Activated CD4-positive, alpha-beta T cell treated with anti-CD3 and anti-CD28 coated beads, Interleukin-2, amount 50 U/mL, for 4 hours (primary cell): Measurements from ENCODE around the gene NUP107.
"Not testable (repeated sequence)": the region's sequence is repeated elsewhere in the genome, so short reads cannot be mapped to it uniquely, and the experiment has no call there.

ENCODE experiments used
- DNase-seq, 2 experiments: peaks; one replicate each; pipeline ENCODE4 v3.0.0-alpha.2; 2020

Gene NUP107

GRCh38 chr12:68686595-68687521, at the start of gene NUP107:
Gene NUP107 (plus strand): TSS chr12:68686978. CDS start chr12:68687066, 88 bp downstream.
- DNase-seq = peak; percentile 97 to 98

GRCh38 chr12:68637439-68637838, 49.3 kb upstream of the NUP107 start:
- not testable (repeated sequence) for DNase-seq

DNA sequence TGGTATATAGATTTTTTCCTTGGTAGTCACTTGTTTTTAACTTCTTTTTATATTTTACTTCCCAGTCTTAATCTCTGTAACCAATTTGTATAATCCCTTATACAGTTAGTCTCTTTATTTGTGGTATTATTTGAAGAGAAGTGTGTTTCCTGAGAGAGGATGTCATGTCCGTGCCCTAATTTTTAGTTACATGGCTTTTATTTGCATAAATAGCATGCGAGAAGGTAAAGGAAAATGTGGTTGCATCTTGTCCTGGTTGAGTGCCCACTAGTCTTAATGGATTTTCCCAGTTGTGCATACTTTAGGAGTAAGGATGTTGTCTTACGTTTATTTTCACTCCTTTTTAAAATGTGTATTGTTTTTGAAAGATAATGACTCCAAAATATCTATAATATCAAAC, 48.6 kb upstream of the NUP107 start:
- no peak for DNase-seq

- DNase-seq = no peak
Measured at GRCh38 chr12:68638721-68639395, 47.9 kb upstream of the NUP107 start.

GRCh38 chr12:68639396-68639767, 47.4 kb upstream of the NUP107 start:
- DNase-seq = no peak

- peak in 1 of 2 experiments; percentile 28 for DNase-seq
Measured at GRCh38 chr12:68641138-68641537, 45.6 kb upstream of the NUP107 start.

- DNase-seq = no peak
Measured at GRCh38 chr12:68646484-68646883, 40.3 kb upstream of the NUP107 start.

DNA sequence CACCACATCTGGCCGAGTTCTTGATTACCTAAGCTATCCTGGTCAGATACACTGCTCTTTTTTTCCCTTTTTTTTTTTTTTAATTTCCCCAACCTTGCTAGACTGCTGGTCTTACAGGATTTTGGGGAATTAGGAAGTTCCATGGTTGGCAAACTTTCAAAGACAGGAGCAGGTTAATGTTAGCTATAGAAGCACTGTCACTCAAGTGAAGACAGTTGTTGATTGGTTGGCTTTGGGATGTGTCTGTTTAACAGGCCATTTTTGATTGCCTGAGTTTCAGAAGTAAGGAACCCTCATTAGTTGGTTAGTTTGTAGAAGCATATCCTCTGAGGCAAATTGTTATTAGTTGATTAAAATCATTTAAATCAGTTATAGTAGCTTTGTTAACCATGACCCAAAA, 39.3 kb upstream of the NUP107 start:
- no peak for DNase-seq

DNA sequence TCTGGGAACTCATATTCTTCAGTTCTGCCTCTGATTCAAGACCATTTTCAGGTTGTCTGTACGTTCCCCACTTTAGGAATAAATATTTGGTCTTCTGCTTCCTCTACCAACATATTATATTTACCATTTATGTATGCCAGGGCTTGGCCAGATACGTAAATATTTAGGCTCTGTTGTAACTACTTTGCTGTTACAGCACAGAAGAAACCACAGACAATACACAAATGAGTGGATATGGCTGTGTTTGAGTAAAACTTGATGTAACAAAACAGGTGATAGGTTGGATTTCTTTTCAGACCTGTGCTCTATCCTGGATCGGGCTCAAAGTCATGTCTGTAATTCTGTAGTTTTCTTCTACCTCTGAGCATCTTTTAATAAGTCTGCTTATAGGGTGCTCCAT, 38.6 kb upstream of the NUP107 start:
- DNase-seq = no peak

GRCh38 chr12:68665016-68665569, 21.7 kb upstream of the NUP107 start:
- no peak for DNase-seq

DNA sequence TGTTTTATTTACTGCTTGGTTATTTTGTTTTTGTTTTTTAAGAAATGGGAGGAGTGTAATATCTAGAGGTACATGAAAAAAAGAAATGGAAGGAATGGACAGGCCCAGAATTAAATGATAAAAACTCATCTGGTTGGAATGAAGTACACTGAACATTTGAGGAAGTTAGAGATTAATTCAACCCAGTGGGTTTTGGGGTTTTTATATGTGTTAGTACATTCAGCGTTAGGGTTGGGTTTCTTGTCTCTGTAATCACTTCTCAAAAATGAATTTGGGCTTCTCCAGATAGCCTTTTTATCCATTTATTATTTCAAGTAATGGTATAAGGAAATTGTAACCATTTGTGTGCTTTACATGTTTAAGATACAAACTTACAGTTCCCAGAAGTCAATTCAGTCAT, 19.5 kb upstream of the NUP107 start:
- DNase-seq = no peak

- no peak for DNase-seq
Measured at GRCh38 chr12:68667896-68668295, 18.9 kb upstream of the NUP107 start.

- no peak for DNase-seq
Measured at GRCh38 chr12:68671179-68671578, 15.6 kb upstream of the NUP107 start.

DNA sequence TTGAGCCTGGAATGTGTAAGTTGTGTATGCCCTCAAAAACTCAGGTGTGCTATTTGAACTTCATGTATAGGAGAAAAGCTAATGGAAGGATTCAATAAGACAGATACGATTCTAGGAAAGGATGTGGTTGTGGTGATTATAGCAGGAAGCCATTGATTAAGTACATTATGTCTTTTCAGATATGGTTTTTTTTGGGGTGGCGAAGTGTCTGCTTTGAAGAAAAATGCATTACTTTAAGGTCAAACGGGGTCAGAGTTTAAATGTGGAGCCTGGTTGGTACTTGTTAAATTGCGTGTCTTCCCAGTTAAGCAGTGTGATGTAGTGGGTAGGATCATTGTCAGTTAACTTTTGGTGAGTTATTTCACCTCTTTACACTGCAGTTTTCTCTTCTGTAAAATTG, 13.0 kb upstream of the NUP107 start:
- no peak for DNase-seq

GRCh38 chr12:68674376-68674775, 12.4 kb upstream of the NUP107 start:
- no peak for DNase-seq

- peak; percentile 44 to 49 for DNase-seq
Measured at GRCh38 chr12:68675101-68675842, 11.5 kb upstream of the NUP107 start.

- DNase-seq = not testable (repeated sequence)
Measured at GRCh38 chr12:68676854-68677253, 9.9 kb upstream of the NUP107 start.

DNA sequence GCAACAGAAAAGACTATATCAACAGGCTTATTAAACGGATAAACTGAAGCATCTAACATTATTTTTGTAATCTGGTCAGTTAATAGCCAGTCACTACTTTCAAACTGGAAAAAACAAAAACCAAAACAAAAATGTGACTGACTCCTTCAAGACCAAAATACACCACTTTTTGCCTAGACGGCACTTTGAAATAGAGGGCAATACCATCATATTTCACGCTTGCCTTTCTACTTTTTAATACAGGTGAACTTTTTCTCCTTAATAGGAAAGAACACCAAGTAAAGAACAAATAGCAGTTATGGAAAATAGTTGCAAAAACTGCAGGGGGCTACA, 550 bp upstream of the NUP107 start:
- DNase-seq = no peak

DNA sequence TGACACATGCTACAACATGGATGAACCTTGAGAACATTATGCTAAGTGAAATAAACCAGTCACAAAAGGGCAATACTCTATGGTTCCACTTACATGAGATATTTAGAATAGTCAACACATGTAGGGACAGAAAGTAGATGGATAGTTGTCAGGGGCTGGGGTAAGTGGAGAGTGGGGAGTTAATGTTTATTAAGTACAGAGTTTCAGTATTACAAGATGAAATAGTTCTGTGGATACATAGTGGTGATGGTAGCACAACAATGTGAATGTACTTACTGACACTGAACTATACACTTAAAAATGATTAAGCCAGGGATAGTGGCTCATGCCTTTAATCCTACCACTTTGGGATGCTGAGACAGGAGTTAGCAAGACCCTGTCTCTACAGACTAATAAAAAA, 8.7 kb downstream of the NUP107 start:
- no peak for DNase-seq

- no peak for DNase-seq
Measured at GRCh38 chr12:68699486-68699885, 12.7 kb downstream of the NUP107 start.

DNA sequence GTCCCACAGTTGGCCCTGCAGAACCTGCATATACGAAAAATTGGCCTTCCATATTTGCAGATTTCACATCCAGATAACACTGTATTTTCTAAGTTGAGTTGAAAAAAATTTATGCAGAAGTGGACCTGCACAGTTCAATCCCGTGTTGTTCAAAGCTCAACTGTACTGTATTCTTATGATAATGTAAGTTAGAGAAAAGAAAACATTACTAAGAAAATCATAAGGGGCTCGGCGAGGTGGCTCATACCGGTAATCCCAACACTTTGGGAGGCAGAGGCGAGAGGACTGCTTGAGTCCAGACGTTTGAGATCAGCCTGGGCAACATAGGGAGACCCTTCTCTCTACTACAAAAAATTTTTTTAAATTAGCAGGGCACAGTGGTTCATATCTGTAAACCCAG, 41.0 kb downstream of the NUP107 start:
- no peak for DNase-seq

DNA sequence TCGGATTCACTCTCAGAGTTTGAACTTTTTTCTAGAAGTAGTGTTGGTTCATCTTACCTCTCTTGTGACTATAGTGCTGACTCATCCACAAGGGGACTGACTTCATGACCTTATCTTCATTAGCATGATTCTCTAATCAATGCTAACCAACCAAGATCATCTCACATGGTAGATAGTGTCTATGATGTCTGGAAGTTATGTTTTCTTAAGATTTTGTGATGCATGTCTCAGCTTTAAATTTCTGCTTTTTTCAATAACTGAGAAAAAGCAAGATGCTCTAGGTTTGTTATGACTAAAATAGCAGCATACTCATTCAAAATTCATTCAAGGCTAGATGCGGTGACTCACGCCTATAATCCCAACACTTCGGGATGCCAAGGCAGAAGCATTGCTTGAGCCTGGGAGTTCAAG, 46.9 kb downstream of the NUP107 start:
- no peak for DNase-seq

GRCh38 chr12:68739891-68740290, 53.1 kb downstream of the NUP107 start:
- no peak for DNase-seq
